Ovary (tissue), 3 donors: ENCODE data around the gene TOX3.

Source experiments
- EP300 ChIP-seq: sonication (generic); formaldehyde crosslinking; IDR thresholded peaks from one replicate; pipeline ENCODE4 v1.6.1; 2017; ENCODE audit warnings: antibody characterized with exemption
- TF ChIP-seq, protein P1 (sequence below), 3 donors: fragments of 450-650 bp in 2 of 3; fragments of 200-600 bp in 1 of 3; IDR thresholded peaks; one replicate each; pipeline versions ENCODE4 v1.5.1 to v1.8.0; 2016 to 2022; ENCODE audit warnings: antibody characterized with exemption in 3 of 3, mild to moderate bottlenecking in 1 of 3
- donor health status: DM: no; HTN: no; CAD: no.

DNA sequence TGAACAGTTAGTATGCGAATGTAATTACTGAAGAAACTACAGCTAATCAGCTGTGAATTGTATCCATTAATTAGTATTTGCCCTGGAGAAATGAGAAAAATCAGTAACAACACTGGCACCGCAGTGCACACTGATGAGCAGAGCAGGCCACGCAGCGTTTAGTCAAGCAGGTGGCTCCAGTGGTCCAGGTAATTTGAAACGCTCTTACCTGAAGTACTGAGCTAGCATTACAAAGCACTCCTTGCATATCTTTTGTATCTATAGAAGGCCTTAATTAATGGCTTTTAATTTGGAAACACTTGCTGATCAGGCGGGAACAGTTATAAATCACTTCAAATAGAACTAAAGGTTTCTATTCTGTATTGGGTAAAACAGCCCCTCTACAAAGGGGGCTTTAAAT is 76.4 kb downstream of the TOX3 start:
- TF ChIP-seq, protein P1, sequence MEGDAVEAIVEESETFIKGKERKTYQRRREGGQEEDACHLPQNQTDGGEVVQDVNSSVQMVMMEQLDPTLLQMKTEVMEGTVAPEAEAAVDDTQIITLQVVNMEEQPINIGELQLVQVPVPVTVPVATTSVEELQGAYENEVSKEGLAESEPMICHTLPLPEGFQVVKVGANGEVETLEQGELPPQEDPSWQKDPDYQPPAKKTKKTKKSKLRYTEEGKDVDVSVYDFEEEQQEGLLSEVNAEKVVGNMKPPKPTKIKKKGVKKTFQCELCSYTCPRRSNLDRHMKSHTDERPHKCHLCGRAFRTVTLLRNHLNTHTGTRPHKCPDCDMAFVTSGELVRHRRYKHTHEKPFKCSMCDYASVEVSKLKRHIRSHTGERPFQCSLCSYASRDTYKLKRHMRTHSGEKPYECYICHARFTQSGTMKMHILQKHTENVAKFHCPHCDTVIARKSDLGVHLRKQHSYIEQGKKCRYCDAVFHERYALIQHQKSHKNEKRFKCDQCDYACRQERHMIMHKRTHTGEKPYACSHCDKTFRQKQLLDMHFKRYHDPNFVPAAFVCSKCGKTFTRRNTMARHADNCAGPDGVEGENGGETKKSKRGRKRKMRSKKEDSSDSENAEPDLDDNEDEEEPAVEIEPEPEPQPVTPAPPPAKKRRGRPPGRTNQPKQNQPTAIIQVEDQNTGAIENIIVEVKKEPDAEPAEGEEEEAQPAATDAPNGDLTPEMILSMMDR (IDR thresholded peaks at IDR 0.05) = no peak
- TF ChIP-seq EP300 = no peak
